GM12878 (cell line): ENCODE results near the gene TM4SF18. TPM values are rescaled to one million over a fixed set of nuclear protein-coding genes. Genes with fewer than 3 reads are reported as not detected.

Experiments used
- ATAC-seq: fragments of 200-7000 bp; cut with Tn5 transposase; 3 replicates; pipeline ENCODE4 v1.9.1; 2020; ENCODE audit warnings: mild to moderate bottlenecking, moderate library complexity
- BruUV-seq: library from RNA; stranded (reverse); fragments of 400-500 nt; replicated peaks from 2 replicates; lab custom pipeline; 2021; lab: Mats Ljungman, UMichigan
- CTCF ChIA-PET: fragments of 300-600 bp; sonication (Branson Sonifier 250); formaldehyde crosslinking; extraction: SDS; loops from one replicate; lab custom pipeline; 2021; ENCODE audit warnings: inconsistent platforms; lab: Yijun Ruan, JAX
- POLR2A ChIA-PET: fragments of 350-600 bp; formaldehyde crosslinking; extraction: SDS; loops from one replicate; lab custom pipeline; 2021; ENCODE audit warnings: inconsistent platforms; lab: Charles Lee
- RAD21 ChIA-PET: fragments of 300-600 bp; sonication (Branson Sonifier 250); formaldehyde crosslinking; loops from one replicate; lab custom pipeline; 2023; ENCODE audit warnings: antibody characterized with exemption; ENCODE audit not compliant: unreplicated experiment; lab: Charles Lee
- SMC1A ChIA-PET: fragments of 300-600 bp; sonication (Branson Sonifier 250); formaldehyde crosslinking; loops from one replicate; lab custom pipeline; 2023; ENCODE audit not compliant: unreplicated experiment, uncharacterized antibody; lab: Charles Lee
- DNase-seq: peaks from one replicate; pipeline ENCODE4 v3.0.0-alpha.2; 2011; ENCODE audit warnings: low read depth, low spot score
- FAIRE-seq: peaks from 3 replicates; lab custom pipeline; 2011; peaks lifted over from hg19 to GRCh38; lab: Jason Lieb, UNC
- H2AFZ ChIP-seq: 2 replicates; pipeline ENCODE4 v1.6.0; 2011; ENCODE audit warnings: low read depth, low read length, control low read depth; ENCODE audit not compliant: control insufficient read depth
- H3K27ac ChIP-seq: 2 replicates; pipeline ENCODE4 v1.5.1; 2011; ENCODE audit warnings: control low read depth; ENCODE audit not compliant: control insufficient read depth, insufficient read depth
- H3K27me3 ChIP-seq, 2 experiments: replicated peaks in 1 of 2; 2 replicates each; pipeline versions ENCODE4 v1.6.0 to v1.6.1; 2011; ENCODE audit warnings: low read length in 1 of 2; ENCODE audit not compliant: control insufficient read depth in 2 of 2, insufficient read depth in 2 of 2
- H3K36me3 ChIP-seq, 2 experiments: 2 replicates each; pipeline ENCODE4 v1.5.1; 2011; ENCODE audit warnings: low read length in 1 of 2; ENCODE audit not compliant: control insufficient read depth in 2 of 2, insufficient read depth in 2 of 2
- H3K4me1 ChIP-seq: 2 replicates; pipeline ENCODE4 v1.6.1; 2011; ENCODE audit warnings: mild to moderate bottlenecking, low read length, moderate library complexity, mixed read lengths; ENCODE audit not compliant: control insufficient read depth, insufficient read depth
- H3K4me2 ChIP-seq: 2 replicates; pipeline ENCODE4 v1.6.0; 2011; ENCODE audit warnings: control low read depth; ENCODE audit not compliant: control insufficient read depth, insufficient read depth
- H3K4me3 ChIP-seq: fragments of 200-600 bp; sonication (generic); 2 replicates; pipeline ENCODE4 v1.5.1; 2016
- H3K79me2 ChIP-seq: 2 replicates; pipeline ENCODE4 v1.6.0; 2011; ENCODE audit warnings: low read length; ENCODE audit not compliant: control insufficient read depth, insufficient read depth
- H3K9ac ChIP-seq: 2 replicates; pipeline ENCODE4 v1.8.0; 2011; ENCODE audit warnings: low read length, control low read depth, mixed read lengths; ENCODE audit not compliant: control insufficient read depth, insufficient read depth
- H3K9me3 ChIP-seq: replicated peaks from 3 replicates; pipeline ENCODE4 v1.5.1; 2011; ENCODE audit warnings: mild to moderate bottlenecking, low read length; ENCODE audit not compliant: control insufficient read depth, insufficient read depth
- H4K20me1 ChIP-seq: 2 replicates; pipeline ENCODE4 v1.6.0; 2011; ENCODE audit not compliant: control insufficient read depth, insufficient read depth
- CBX3 ChIP-seq: fragments of 200-600 bp; sonication (generic); IDR thresholded peaks from 2 replicates; pipeline ENCODE4 v1.6.1; 2016; ENCODE audit warnings: low read depth, borderline replicate concordance
- CEBPZ ChIP-seq: fragments of 150-350 bp; IDR thresholded peaks from 2 replicates; pipeline ENCODE4 v1.6.1; 2016; ENCODE audit warnings: low read depth, low read length
- E2F8 ChIP-seq: fragments of 450-650 bp; IDR thresholded peaks from 2 replicates; pipeline ENCODE4 v1.6.1; 2018; ENCODE audit warnings: mild to moderate bottlenecking, low read depth, moderate library complexity; ENCODE audit not compliant: partially characterized antibody
- HCFC1 ChIP-seq: fragments of 150-350 bp; IDR thresholded peaks from 2 replicates; pipeline ENCODE4 v1.6.1; 2014; ENCODE audit warnings: low read length
- NFYA ChIP-seq: IDR thresholded peaks from 2 replicates; pipeline ENCODE4 v1.6.1; 2011; ENCODE audit warnings: low read depth, mild to moderate bottlenecking, low read length, improper control_type of control experiment, borderline replicate concordance
- NKRF ChIP-seq: fragments of 450-650 bp; conservative IDR thresholded peaks from 2 replicates; pipeline ENCODE4 v1.6.1; 2017; ENCODE audit warnings: mild to moderate bottlenecking, moderate library complexity
- NR2C2 ChIP-seq: IDR thresholded peaks from 2 replicates; pipeline ENCODE4 v1.6.1; 2011; ENCODE audit warnings: borderline replicate concordance, low read depth; ENCODE audit not compliant: control insufficient read depth, insufficient read length
- PRDM15 ChIP-seq: fragments of 450-650 bp; formaldehyde crosslinking; IDR thresholded peaks from 2 replicates; pipeline ENCODE4 v1.4.0; 2020; ENCODE audit warnings: mild to moderate bottlenecking, moderate library complexity
- SMAD1 ChIP-seq: fragments of 450-650 bp; IDR thresholded peaks from 2 replicates; pipeline ENCODE4 v1.6.1; 2018; ENCODE audit warnings: mild to moderate bottlenecking, low read depth; ENCODE audit not compliant: partially characterized antibody
- YBX1 ChIP-seq: fragments of 450-650 bp; IDR thresholded peaks from 2 replicates; pipeline ENCODE4 v1.6.1; 2016; ENCODE audit warnings: antibody characterized with exemption
- WGBS: methylation state at CpG from one replicate; pipeline ENCODE4 v1.1.6; 2016; ENCODE audit warnings: low lambda C conversion rate; ENCODE audit not compliant: insufficient replicate concordance, insufficient coverage; ENCODE audit errors: missing lambda C conversion rate; 5-methylcytosine and 5-hydroxymethylcytosine counted together
- in situ Hi-C: fragments of 300-500 bp; cut with MboI; formaldehyde crosslinking; loops from 9 replicates; pipeline ENCODE4 v1.14.3; 2018; ENCODE audit warnings: mixed read lengths
- intact Hi-C: fragments of 100-400 bp; cut with micrococcal nuclease; formaldehyde crosslinking; loops from one replicate; pipeline ENCODE4 v1.14.2; 2022; ENCODE audit not compliant: unreplicated experiment
- polyA plus RNA-seq, 11 experiments: library from polyadenylated mRNA; depleted of rRNA in 4 of 11; unstranded in 6 of 11; stranded (reverse) in 5 of 11; fragments of >200 nt; fragmentation: Nextera tagmentation in 4 of 11; fragmentation: Illumina TruSeq in 1 of 11; extraction: Ambion mirVana in 4 of 11; extraction: Trizol in 1 of 11; gene quantifications; 1 replicate in 1 of 11; 2 replicates in 10 of 11; pipeline versions ENCODE4 v1.2.1 to v1.2.3, GENCODE V29; 2011 to 2016; ENCODE audit warnings: inconsistent platforms in 2 of 11, missing spikeins in 2 of 11, low read depth in 1 of 11
- total RNA-seq, 4 experiments: library from RNA; depleted of rRNA in 3 of 4; stranded (reverse); fragments of >200 nt in 3 of 4; fragmentation: Illumina TruSeq in 1 of 4; extraction: Trizol in 1 of 4; gene quantifications; 2 replicates each; pipeline versions ENCODE4 v1.2.1 to v1.2.3, GENCODE V29; 2013 to 2021

The TM4SF18 gene
- total and polyA plus RNA-seq, 10 of the 15 experiments (the other 5 are each of a cell fraction or from before 2014, with no cell fraction given), result 0.01 TPM; not detected in 9

- no peaks in the 10 kb centered on the region for H3K36me3 ChIP-seq
- DNase-seq (no peak), FAIRE-seq (no peak), ATAC-seq (no peak)
- no peaks in the 10 kb centered on the region for H3K79me2 ChIP-seq
- WGBS, result 10% methylated on average over 2 of the region's 2 CpGs
- no peak overlapping the region for H2AFZ ChIP-seq
- H3K4me1 ChIP-seq, result no peaks in the 10 kb centered on the region
- ChIA-PET RAD21 (no interaction called here), SMC1A (interaction anchor here (1.2 kb wide), 1 partner anchor 13 kb away, joined by 3 read pairs; no protein-coding TSS in a partner anchor), POLR2A (no interaction called here), CTCF (no interaction called here)
- in situ Hi-C loops (no loop called here), intact Hi-C loops (no loop called here)
- peaks cover 3% of the 10 kb centered on the region in 2 experiments; a peak in 2 of 4 replicates for H3K27me3 ChIP-seq
- no peak overlapping the region for H3K4me2 ChIP-seq
- no peak overlapping the region for H3K27ac ChIP-seq
- H3K9ac ChIP-seq, result no peak overlapping the region
- H4K20me1 ChIP-seq, result no peaks in the 10 kb centered on the region
- no peak overlapping the region for H3K4me3 ChIP-seq
- no TSS peak for BruUV-seq
- no peaks in the 10 kb centered on the region for H3K9me3 ChIP-seq
- TF ChIP-seq CEBPZ (no peak), YBX1 (no peak), CBX3 (no peak), NR2C2 (no peak), NKRF (no peak), PRDM15 (CRISPR knock-in tag) (no peak), NFYA (no peak), HCFC1 (no peak), SMAD1 (no peak), E2F8 (no peak)
Observed at GRCh38 chr3:149321640-149322039, 11.8 kb downstream of the TM4SF18 start.
